Suppressor macrophage treated with lipopolysaccharide for 4 hours (primary cell): ENCODE data around the gene RGS18.
A peak's percentile ranks its signal among the peaks of the same experiment; 100 is the strongest.
"Not testable (repeated sequence)": the region's sequence is repeated elsewhere in the genome, so short reads cannot be mapped to it uniquely, and the experiment has no call there.

Experiments
- DNase-seq: peaks from one replicate; pipeline ENCODE4 v3.0.0-alpha.2; 2020

The RGS18 gene

GRCh38 chr1:192158181-192158580 is at the start of gene RGS18:
Gene RGS18 (plus strand): TSS chr1:192158462. CDS start chr1:192158638, 176 bp downstream.
- DNase-seq: peak; percentile 96

- no peak for DNase-seq
These were observed 48.7 kb upstream of the RGS18 start for GRCh38 chr1:192109576-192109975.

GRCh38 chr1:192115000-192115399 is 43.3 kb upstream of the RGS18 start:
- no peak for DNase-seq

- DNase-seq: no peak
These were observed 39.3 kb upstream of the RGS18 start for GRCh38 chr1:192118881-192119405.

GRCh38 chr1:192119701-192120100 is 38.6 kb upstream of the RGS18 start:
- no peak for DNase-seq

- no peak for DNase-seq
These were observed 35.6 kb upstream of the RGS18 start for GRCh38 chr1:192122668-192123067.

GRCh38 chr1:192123212-192123611 is 35.0 kb upstream of the RGS18 start:
- DNase-seq: no peak

- no peak for DNase-seq
These were observed 32.1 kb upstream of the RGS18 start for GRCh38 chr1:192126030-192126619.

GRCh38 chr1:192130175-192130574 is 28.1 kb upstream of the RGS18 start:
- DNase-seq: no peak

- DNase-seq: not testable (repeated sequence)
These were observed 27.4 kb upstream of the RGS18 start for GRCh38 chr1:192130865-192131264.

GRCh38 chr1:192131914-192132313 is 26.3 kb upstream of the RGS18 start:
- no peak for DNase-seq

GRCh38 chr1:192133350-192133926 is 24.8 kb upstream of the RGS18 start:
- DNase-seq: no peak

- DNase-seq: no peak
These were observed 17.9 kb upstream of the RGS18 start for GRCh38 chr1:192140382-192140781.

GRCh38 chr1:192147221-192147620 is 11.0 kb upstream of the RGS18 start:
- DNase-seq: no peak

GRCh38 chr1:192147696-192148095 is 10.6 kb upstream of the RGS18 start:
- no peak for DNase-seq

GRCh38 chr1:192151176-192151575 is 7.1 kb upstream of the RGS18 start:
- no peak for DNase-seq

GRCh38 chr1:192153276-192153675 is 5.0 kb upstream of the RGS18 start:
- DNase-seq: no peak

GRCh38 chr1:192157067-192157466 is 1.2 kb upstream of the RGS18 start:
- DNase-seq: no peak

- DNase-seq: peak; percentile 19
These were observed 752 bp downstream of the RGS18 start for GRCh38 chr1:192159014-192159413.

GRCh38 chr1:192159781-192160180 is 1.5 kb downstream of the RGS18 start:
- peak; percentile 55 for DNase-seq

- no peak for DNase-seq
These were observed 1.9 kb downstream of the RGS18 start for GRCh38 chr1:192160196-192160595.

GRCh38 chr1:192161976-192162375 is 3.7 kb downstream of the RGS18 start:
- peak; percentile 48 for DNase-seq

GRCh38 chr1:192162376-192162775 is 4.1 kb downstream of the RGS18 start:
- DNase-seq: peak; percentile 42

GRCh38 chr1:192165002-192165401 is 6.7 kb downstream of the RGS18 start:
- not testable (repeated sequence) for DNase-seq

- DNase-seq: no peak
These were observed 8.7 kb downstream of the RGS18 start for GRCh38 chr1:192167011-192167410.
